B cell (primary cell): ENCODE measurements around the gene LYZL2. TPM values are rescaled to one million over a fixed set of nuclear protein-coding genes. Genes with fewer than 3 reads are reported as not detected.
A peak's percentile ranks its signal among the peaks of the same experiment; 100 is the strongest.
"Not testable (repeated sequence)": the region's sequence is repeated elsewhere in the genome, so short reads cannot be mapped to it uniquely, and the experiment has no call there.

Source experiments
- ATAC-seq: fragments of 200-7000 bp; cut with Tn5 transposase; one replicate; pipeline ENCODE4 v1.10.0; 2021; ENCODE audit warnings: low read depth, mild to moderate bottlenecking, moderate number of reproducible peaks, moderate library complexity
- CTCF ChIA-PET: fragments of 350-600 bp; sonication (Branson Sonifier 250); formaldehyde crosslinking; loops from one replicate; lab custom pipeline; 2021; ENCODE audit warnings: antibody characterized with exemption, inconsistent platforms; lab: Charles Lee
- POLR2A ChIA-PET: fragments of 350-600 bp; sonication (Branson Sonifier 250); formaldehyde crosslinking; loops from one replicate; lab custom pipeline; 2021; ENCODE audit warnings: antibody characterized with exemption; lab: Charles Lee
- DNase-seq: peaks from one replicate; pipeline ENCODE4 v3.0.0; 2013
- H2AFZ ChIP-seq: 2 replicates; pipeline ENCODE4 v1.6.1; 2012; ENCODE audit warnings: mild to moderate bottlenecking, low read depth, low read length; ENCODE audit not compliant: insufficient read depth, poor library complexity, severe bottlenecking
- H3K27ac ChIP-seq, 2 donors: 1 replicate in 1 of 2; 2 replicates in 1 of 2; pipeline ENCODE4 v1.5.1; 2012 to 2013; ENCODE audit warnings: low read length in 2 of 2, mild to moderate bottlenecking in 2 of 2, moderate library complexity in 1 of 2
- H3K27me3 ChIP-seq, 4 experiments: fragments of 200-600 bp in 1 of 4; sonication (generic) in 1 of 4; replicated peaks in 1 of 4; 1 replicate in 2 of 4; 2 replicates in 2 of 4; pipeline versions ENCODE4 v1.6.1 to v1.7.0; 2013 to 2016; ENCODE audit warnings: low read length in 3 of 4, mild to moderate bottlenecking in 2 of 4, mixed read lengths in 1 of 4, moderate library complexity in 1 of 4; ENCODE audit not compliant: insufficient read depth in 4 of 4, control insufficient read depth in 3 of 4; ENCODE audit errors: control extremely low read depth in 1 of 4
- H3K36me3 ChIP-seq, 2 experiments: replicated peaks in 1 of 2; 1 replicate in 1 of 2; 2 replicates in 1 of 2; pipeline versions ENCODE4 v1.6.1 to v1.7.1; 2013; ENCODE audit warnings: low read length in 1 of 2; ENCODE audit not compliant: insufficient read depth in 2 of 2, control insufficient read depth in 1 of 2; ENCODE audit errors: control extremely low read depth in 1 of 2, extremely low read depth in 1 of 2
- H3K4me1 ChIP-seq, 2 donors: fragments of 200-600 bp in 1 of 2; sonication (generic) in 1 of 2; 1 replicate in 1 of 2; 2 replicates in 1 of 2; pipeline versions ENCODE4 v1.5.1 to v1.6.1; 2013 to 2017; ENCODE audit warnings: low read length in 2 of 2; ENCODE audit not compliant: control insufficient read depth in 2 of 2, insufficient read depth in 2 of 2
- H3K4me2 ChIP-seq: replicated peaks from 2 replicates; pipeline ENCODE3; 2012; ENCODE audit warnings: mild to moderate bottlenecking, low read depth, low read length; ENCODE audit not compliant: poor library complexity, severe bottlenecking
- H3K4me3 ChIP-seq, 5 experiments: fragments of 200-600 bp in 1 of 5; sonication (generic) in 1 of 5; 1 replicate in 3 of 5; 2 replicates in 2 of 5; pipeline versions ENCODE4 v1.5.1 to v1.7.0; 2011 to 2016; ENCODE audit warnings: low read length in 4 of 5, mild to moderate bottlenecking in 4 of 5, low read depth in 2 of 5, control low read depth in 1 of 5, moderate library complexity in 1 of 5; ENCODE audit not compliant: insufficient read depth in 1 of 5; ENCODE audit errors: control extremely low read depth in 1 of 5, extremely low read depth in 1 of 5
- H3K79me2 ChIP-seq: fragments of 200-600 bp; sonication (generic); one replicate; pipeline ENCODE4 v1.6.0; 2016; ENCODE audit warnings: low read length; ENCODE audit not compliant: control insufficient read depth, insufficient read depth
- H3K9ac ChIP-seq: fragments of 200-600 bp; sonication (generic); 2 replicates; pipeline ENCODE4 v1.6.1; 2017; ENCODE audit warnings: mild to moderate bottlenecking, low read length, moderate library complexity
- H3K9me3 ChIP-seq, 3 donors: one replicate each; pipeline versions ENCODE4 v1.6.1 to v1.7.1; 2013; ENCODE audit warnings: low read length in 2 of 3; ENCODE audit not compliant: control insufficient read depth in 2 of 3, insufficient read depth in 1 of 3; ENCODE audit errors: control extremely low read depth in 1 of 3
- H4K20me1 ChIP-seq: 2 replicates; pipeline ENCODE4 v1.6.0; 2012; ENCODE audit warnings: mild to moderate bottlenecking, low read length; ENCODE audit not compliant: insufficient read depth, control insufficient read depth, poor library complexity, severe bottlenecking
- H3K27ac Mint-ChIP-seq: one replicate; pipeline ENCODE4 v1.8.0; 2021; ENCODE audit warnings: mixed read lengths
- H3K27me3 Mint-ChIP-seq: one replicate; pipeline ENCODE4 v1.8.0; 2021; ENCODE audit warnings: mixed read lengths
- H3K4me1 Mint-ChIP-seq: one replicate; pipeline ENCODE4 v1.8.0; 2021; ENCODE audit warnings: mixed read lengths
- H3K4me3 Mint-ChIP-seq: one replicate; pipeline ENCODE4 v1.8.0; 2021; ENCODE audit warnings: mixed read lengths
- H3K9me3 Mint-ChIP-seq: one replicate; pipeline ENCODE4 v1.8.0; 2022; ENCODE audit warnings: mixed read lengths; ENCODE audit not compliant: insufficient read depth
- EZH2 ChIP-seq: IDR thresholded peaks from 2 replicates; pipeline ENCODE4 v1.6.1; 2012; ENCODE audit warnings: borderline replicate concordance, low read depth, mild to moderate bottlenecking, moderate library complexity, low read length; ENCODE audit not compliant: insufficient read depth, poor library complexity, severe bottlenecking
- WGBS: methylation state at CpG from one replicate; pipeline ENCODE4 v1.1.5; 2013; ENCODE audit warnings: missing lambda C conversion rate; ENCODE audit not compliant: insufficient coverage; 5-methylcytosine and 5-hydroxymethylcytosine counted together
- intact Hi-C: fragments of 100-400 bp; cut with micrococcal nuclease; formaldehyde crosslinking; loops from one replicate; pipeline ENCODE4 v1.10.0; 2022
- polyA plus RNA-seq: library from polyadenylated mRNA; depleted of rRNA; stranded (reverse); fragments of >200 nt; gene quantifications from 2 replicates; pipeline ENCODE4 v1.2.3, GENCODE V29; 2012
- total RNA-seq, 2 donors: library from RNA; stranded (reverse); fragments of 120-200 nt in 1 of 2; gene quantifications; 1 replicate in 1 of 2; 2 replicates in 1 of 2; pipeline versions ENCODE4 v1.2.3 to v1.2.4, GENCODE V29; 2013 to 2022
- TF ChIP-seq, protein P1 (sequence below): fragments of 200-600 bp; IDR thresholded peaks from one replicate; pipeline ENCODE4 v1.8.0; 2022; ENCODE audit warnings: antibody characterized with exemption, mild to moderate bottlenecking

Gene LYZL2
- total and polyA plus RNA-seq, 2 donors (not counting 1 experiment from before 2014, with no cell fraction given): not detected

DNA sequence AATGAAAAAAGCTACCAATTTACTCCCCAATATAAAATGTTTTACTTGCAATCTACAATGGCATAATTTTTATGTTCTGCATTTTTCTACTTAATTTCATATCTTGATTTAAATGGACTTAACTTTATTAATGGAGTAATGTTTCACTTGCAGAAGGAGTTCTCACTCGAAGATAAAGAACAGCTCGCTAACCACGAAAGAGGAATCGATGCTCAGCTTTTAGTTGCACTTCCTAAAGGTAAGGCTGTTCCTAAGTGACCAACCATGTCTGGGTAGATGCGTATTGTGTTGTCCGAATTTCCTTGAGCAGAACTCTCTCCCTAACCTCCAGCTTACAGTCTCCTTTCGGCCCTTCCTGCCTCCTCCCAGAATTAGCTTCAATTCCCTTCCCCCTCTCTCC, 33.9 kb upstream of the LYZL2 start:
- Histone ChIP-seq H3K4me2 (peak overlapping the region; percentile 58), H3K9me3 (peaks cover 0 to 10% (median 0%) of the 10 kb centered on the region in 3 donors), H3K4me1 (peaks cover 17 to 19% of the 10 kb centered on the region in 2 donors), H3K27me3 (peaks cover 0 to 23% (median 0%) of the 10 kb centered on the region in 4 experiments), H3K9ac (peak overlapping the region; percentile 10)
- H3K79me2 ChIP-seq, H3K36me3 ChIP-seq, POLR2A ChIA-PET, H4K20me1 ChIP-seq, intact Hi-C loops, H3K4me3 ChIP-seq, H2AFZ ChIP-seq, H3K9me3 Mint-ChIP-seq, H3K27ac ChIP-seq: not testable (repeated sequence)
- Mint-ChIP-seq H3K4me1 (peaks cover 21% of the 10 kb centered on the region), H3K27me3 (peaks cover 15% of the 10 kb centered on the region), H3K27ac (peak overlapping the region; percentile 63), H3K4me3 (peak overlapping the region; percentile 53)
- no CpG with 5 or more reads among the region's 7 CpGs for WGBS
- DNase-seq: peak; percentile 47
- ATAC-seq: peak; percentile 81
- CTCF ChIA-PET: interaction anchor here (2.2 kb wide), 1 partner anchor 23 kb away, joined by 7 read pairs; no protein-coding TSS in a partner anchor

- H3K27me3 Mint-ChIP-seq: peaks cover 19% of the 10 kb centered on the region
- intact Hi-C loops: no loop called here
- no CpG with 5 or more reads among the region's 6 CpGs for WGBS
- H3K4me3 Mint-ChIP-seq: peak overlapping the region; percentile 53
- H3K79me2 ChIP-seq: no peaks in the 10 kb centered on the region
- ChIA-PET CTCF (interaction anchor here (2.2 kb wide), 1 partner anchor 23 kb away, joined by 7 read pairs; no protein-coding TSS in a partner anchor), POLR2A (no interaction called here)
- H3K4me2 ChIP-seq: peak overlapping the region; percentile 58
- H3K9me3 Mint-ChIP-seq: no peaks in the 10 kb centered on the region
- peaks cover 17 to 19% of the 10 kb centered on the region in 2 donors for H3K4me1 ChIP-seq
- H3K9me3 ChIP-seq: peaks cover 0 to 10% (median 0%) of the 10 kb centered on the region in 3 donors
- H3K27me3 ChIP-seq: peaks cover 0 to 21% (median 1%) of the 10 kb centered on the region in 4 experiments
- peak overlapping the region in 1 of 5 experiments; percentile 8 for H3K4me3 ChIP-seq
- peaks cover 21% of the 10 kb centered on the region for H3K4me1 Mint-ChIP-seq
- H3K36me3 ChIP-seq: no peaks in the 10 kb centered on the region
- H3K27ac ChIP-seq: no peak overlapping the region
- DNase-seq (peak; percentile 35), ATAC-seq (peak; percentile 35)
- no peak for TF ChIP-seq EZH2
- TF ChIP-seq, protein P1, sequence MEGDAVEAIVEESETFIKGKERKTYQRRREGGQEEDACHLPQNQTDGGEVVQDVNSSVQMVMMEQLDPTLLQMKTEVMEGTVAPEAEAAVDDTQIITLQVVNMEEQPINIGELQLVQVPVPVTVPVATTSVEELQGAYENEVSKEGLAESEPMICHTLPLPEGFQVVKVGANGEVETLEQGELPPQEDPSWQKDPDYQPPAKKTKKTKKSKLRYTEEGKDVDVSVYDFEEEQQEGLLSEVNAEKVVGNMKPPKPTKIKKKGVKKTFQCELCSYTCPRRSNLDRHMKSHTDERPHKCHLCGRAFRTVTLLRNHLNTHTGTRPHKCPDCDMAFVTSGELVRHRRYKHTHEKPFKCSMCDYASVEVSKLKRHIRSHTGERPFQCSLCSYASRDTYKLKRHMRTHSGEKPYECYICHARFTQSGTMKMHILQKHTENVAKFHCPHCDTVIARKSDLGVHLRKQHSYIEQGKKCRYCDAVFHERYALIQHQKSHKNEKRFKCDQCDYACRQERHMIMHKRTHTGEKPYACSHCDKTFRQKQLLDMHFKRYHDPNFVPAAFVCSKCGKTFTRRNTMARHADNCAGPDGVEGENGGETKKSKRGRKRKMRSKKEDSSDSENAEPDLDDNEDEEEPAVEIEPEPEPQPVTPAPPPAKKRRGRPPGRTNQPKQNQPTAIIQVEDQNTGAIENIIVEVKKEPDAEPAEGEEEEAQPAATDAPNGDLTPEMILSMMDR: no peak
- H3K27ac Mint-ChIP-seq: peak overlapping the region; percentile 8
- H2AFZ ChIP-seq: no peak overlapping the region
- peak overlapping the region; percentile 10 for H3K9ac ChIP-seq
- no peaks in the 10 kb centered on the region for H4K20me1 ChIP-seq
These were observed 33.3 kb upstream of the LYZL2 start for GRCh38 chr10:30662814-30663213.

GRCh38 chr10:30660314-30660713, 30.8 kb upstream of the LYZL2 start:
- H3K79me2 ChIP-seq, intact Hi-C loops, ATAC-seq: not testable (repeated sequence)

More at GRCh38 chr10:30660314-30660713, 30.8 kb upstream of the LYZL2 start:
- POLR2A ChIA-PET, H3K9me3 Mint-ChIP-seq, DNase-seq, H3K36me3 ChIP-seq, H3K4me3 ChIP-seq, H3K4me2 ChIP-seq, H3K9ac ChIP-seq, H3K27ac Mint-ChIP-seq, H2AFZ ChIP-seq, H3K4me3 Mint-ChIP-seq, H3K27ac ChIP-seq, H4K20me1 ChIP-seq: not testable (repeated sequence)
- WGBS: 100% methylated on average over 1 of the region's 3 CpGs
- Histone ChIP-seq H3K4me1 (peaks cover 17 to 19% of the 10 kb centered on the region in 2 donors), H3K9me3 (peaks cover 0 to 10% (median 0%) of the 10 kb centered on the region in 3 donors), H3K27me3 (peaks cover 0 to 21% (median 19%) of the 10 kb centered on the region in 4 experiments)
- Mint-ChIP-seq H3K4me1 (peaks cover 21% of the 10 kb centered on the region), H3K27me3 (peaks cover 32% of the 10 kb centered on the region)
- CTCF ChIA-PET: interaction anchor here (2.0 kb wide), 1 partner anchor 21 kb away, joined by 8 read pairs; no protein-coding TSS in a partner anchor
